ENCODE data around the gene MPLKIP. TPM values are rescaled to one million over a fixed set of nuclear protein-coding genes. Genes with fewer than 3 reads are reported as not detected.

The MPLKIP gene
- total RNA-seq, 1 experiment from 2014 or later: 62.7 TPM

DNA sequence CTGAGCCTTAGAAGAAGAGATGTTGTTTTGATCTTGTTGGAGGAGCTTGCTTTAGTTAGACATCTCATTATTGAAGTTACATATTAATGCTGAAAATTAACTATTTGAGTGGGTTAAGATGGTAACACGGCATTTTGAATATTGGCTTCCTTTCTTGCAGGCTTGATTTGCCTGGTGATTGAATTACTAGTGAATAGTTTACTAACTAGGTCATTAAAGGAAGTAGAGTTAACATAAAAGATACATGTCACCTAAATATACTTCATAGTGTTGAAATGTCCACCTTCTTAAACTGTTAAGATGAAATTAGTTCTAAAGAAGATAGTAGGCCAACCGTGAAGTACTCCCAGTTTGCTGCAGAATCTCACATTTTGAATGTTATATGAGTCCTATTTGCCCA lies 18.5 kb downstream of the MPLKIP start:
- intact Hi-C loops (cut with micrococcal nuclease; ENCODE audit: unreplicated experiment): no loop called here
- Mint-ChIP-seq H3K4me3 (ENCODE audit: low read depth, unreplicated experiment) (peak overlapping the region; percentile 38), H3K9me3 (ENCODE audit: low read depth, unreplicated experiment) (no peaks in the 10 kb centered on the region), H3K27ac (ENCODE audit: unreplicated experiment) (peak overlapping the region; percentile 79), H3K36me3 (ENCODE audit: insufficient read depth, unreplicated experiment) (peaks cover 27% of the 10 kb centered on the region), H3K27me3 (ENCODE audit: unreplicated experiment) (no peaks in the 10 kb centered on the region), H3K4me1 (ENCODE audit: low read depth, unreplicated experiment) (peaks cover 30% of the 10 kb centered on the region)
- DNase-seq: no peak
- BruUV-seq (replicated peaks): no TSS peak
- TF ChIP-seq, protein P1, sequence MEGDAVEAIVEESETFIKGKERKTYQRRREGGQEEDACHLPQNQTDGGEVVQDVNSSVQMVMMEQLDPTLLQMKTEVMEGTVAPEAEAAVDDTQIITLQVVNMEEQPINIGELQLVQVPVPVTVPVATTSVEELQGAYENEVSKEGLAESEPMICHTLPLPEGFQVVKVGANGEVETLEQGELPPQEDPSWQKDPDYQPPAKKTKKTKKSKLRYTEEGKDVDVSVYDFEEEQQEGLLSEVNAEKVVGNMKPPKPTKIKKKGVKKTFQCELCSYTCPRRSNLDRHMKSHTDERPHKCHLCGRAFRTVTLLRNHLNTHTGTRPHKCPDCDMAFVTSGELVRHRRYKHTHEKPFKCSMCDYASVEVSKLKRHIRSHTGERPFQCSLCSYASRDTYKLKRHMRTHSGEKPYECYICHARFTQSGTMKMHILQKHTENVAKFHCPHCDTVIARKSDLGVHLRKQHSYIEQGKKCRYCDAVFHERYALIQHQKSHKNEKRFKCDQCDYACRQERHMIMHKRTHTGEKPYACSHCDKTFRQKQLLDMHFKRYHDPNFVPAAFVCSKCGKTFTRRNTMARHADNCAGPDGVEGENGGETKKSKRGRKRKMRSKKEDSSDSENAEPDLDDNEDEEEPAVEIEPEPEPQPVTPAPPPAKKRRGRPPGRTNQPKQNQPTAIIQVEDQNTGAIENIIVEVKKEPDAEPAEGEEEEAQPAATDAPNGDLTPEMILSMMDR (IDR thresholded peaks at IDR 0.05; ENCODE audit: unreplicated experiment): no peak
- CTCF ChIA-PET: interaction anchor here (0.6 kb wide), 2 partner anchors 10 to 20 kb away, joined by 3 to 7 read pairs; no protein-coding TSS in a partner anchor

DNA sequence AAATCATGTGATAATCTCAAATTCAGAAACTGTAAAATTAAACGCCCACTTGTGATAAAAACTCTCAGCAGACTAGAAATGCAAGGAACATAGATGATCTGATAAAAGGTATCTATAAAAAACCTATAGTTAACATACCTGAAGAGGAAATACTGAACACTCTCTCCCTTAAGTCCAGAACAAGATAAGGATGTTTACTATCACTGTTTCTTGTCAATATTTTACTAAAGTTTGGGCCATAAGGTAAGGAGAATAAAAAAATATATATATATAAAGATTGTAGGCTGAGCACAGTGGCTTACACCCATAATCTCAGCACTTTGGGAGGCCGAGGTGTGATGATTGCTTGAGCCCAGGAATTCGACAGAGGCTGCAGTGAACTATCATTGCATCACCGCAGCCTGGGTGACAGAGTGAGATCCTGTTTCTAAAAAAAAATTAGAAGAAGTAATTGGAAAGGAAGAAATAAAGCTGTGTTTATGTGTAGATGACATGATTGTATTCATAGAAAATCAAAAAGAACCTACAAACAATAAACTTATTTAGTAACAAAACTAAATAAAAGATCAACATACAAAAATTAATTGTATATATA lies 28.4 kb downstream of the MPLKIP start:
- intact Hi-C loops (cut with micrococcal nuclease; ENCODE audit: unreplicated experiment): no loop called here
- H3K27me3 Mint-ChIP-seq (ENCODE audit: unreplicated experiment): no peaks in the 10 kb centered on the region
- no peak overlapping the region for H3K4me3 Mint-ChIP-seq (ENCODE audit: low read depth, unreplicated experiment)
- DNase-seq: no peak
- TF ChIP-seq, protein P1 (IDR thresholded peaks at IDR 0.05; ENCODE audit: unreplicated experiment): no peak
- BruUV-seq (replicated peaks): no TSS peak
- CTCF ChIA-PET: interaction anchor here (0.7 kb wide), 1 partner anchor 10 kb away, joined by 7 read pairs; no protein-coding TSS in a partner anchor
- H3K4me1 Mint-ChIP-seq (ENCODE audit: low read depth, unreplicated experiment): no peaks in the 10 kb centered on the region
- H3K36me3 Mint-ChIP-seq (ENCODE audit: insufficient read depth, unreplicated experiment): peaks cover 7% of the 10 kb centered on the region
- H3K9me3 Mint-ChIP-seq (ENCODE audit: low read depth, unreplicated experiment): no peaks in the 10 kb centered on the region
- H3K27ac Mint-ChIP-seq (ENCODE audit: unreplicated experiment): no peak overlapping the region

DNA sequence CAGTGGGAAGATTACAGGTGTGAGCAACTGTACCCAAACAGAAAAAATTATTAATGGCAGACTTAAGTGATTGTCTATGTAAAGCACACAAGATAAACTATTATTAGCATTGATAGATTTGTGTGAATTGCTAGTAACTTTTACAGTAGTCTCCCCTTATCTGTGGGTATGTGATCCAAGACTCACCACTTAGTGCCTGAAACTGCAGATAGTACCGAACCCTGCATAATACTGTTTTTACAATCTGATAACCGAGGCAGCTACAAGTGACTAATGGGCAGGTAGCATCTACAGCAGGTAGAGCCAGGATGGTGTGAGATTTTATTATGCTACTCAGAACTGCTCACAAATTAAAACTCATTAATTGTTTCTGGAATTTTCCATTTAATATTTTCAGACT lies 31.5 kb downstream of the MPLKIP start:
- peak overlapping the region; percentile 8 for H3K27ac Mint-ChIP-seq (ENCODE audit: unreplicated experiment)
- intact Hi-C loops (cut with micrococcal nuclease; ENCODE audit: unreplicated experiment): no loop called here
- TF ChIP-seq, protein P1 (IDR thresholded peaks at IDR 0.05; ENCODE audit: unreplicated experiment): no peak
- CTCF ChIA-PET: no interaction called here
- H3K4me3 Mint-ChIP-seq (ENCODE audit: low read depth, unreplicated experiment): no peak overlapping the region
- no peaks in the 10 kb centered on the region for H3K27me3 Mint-ChIP-seq (ENCODE audit: unreplicated experiment)
- no peaks in the 10 kb centered on the region for H3K4me1 Mint-ChIP-seq (ENCODE audit: low read depth, unreplicated experiment)
- H3K36me3 Mint-ChIP-seq (ENCODE audit: insufficient read depth, unreplicated experiment): peaks cover 13% of the 10 kb centered on the region
- no TSS peak for BruUV-seq (replicated peaks)
- DNase-seq: no peak
- H3K9me3 Mint-ChIP-seq (ENCODE audit: low read depth, unreplicated experiment): no peaks in the 10 kb centered on the region

DNA sequence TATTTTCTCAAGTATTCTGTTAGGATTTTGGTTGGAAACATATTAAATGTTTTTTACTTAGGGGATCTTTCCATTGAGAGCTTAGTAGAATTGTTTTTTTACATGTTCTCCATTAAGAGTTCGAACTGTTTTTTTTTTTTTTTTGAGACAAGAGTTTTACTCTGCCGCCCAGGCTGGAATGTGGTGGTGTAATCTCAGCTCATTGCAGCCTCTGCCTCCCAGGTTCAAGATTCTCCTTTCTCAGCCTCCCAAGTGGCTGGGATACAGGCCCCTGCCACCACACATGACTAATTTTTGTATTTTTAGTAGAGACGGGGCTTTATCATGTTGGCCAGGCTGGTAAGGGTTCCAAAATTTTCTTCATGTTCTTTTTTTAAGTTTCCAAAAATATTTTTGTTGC lies 33.2 kb downstream of the MPLKIP start:
- TF ChIP-seq, protein P1 (IDR thresholded peaks at IDR 0.05; ENCODE audit: unreplicated experiment): no peak
- CTCF ChIA-PET: interaction anchor here (1.1 kb wide), 1 partner anchor 12 kb away, joined by 3 read pairs; no protein-coding TSS in a partner anchor
- H3K4me1 Mint-ChIP-seq (ENCODE audit: low read depth, unreplicated experiment): no peaks in the 10 kb centered on the region
- peaks cover 13% of the 10 kb centered on the region for H3K36me3 Mint-ChIP-seq (ENCODE audit: insufficient read depth, unreplicated experiment)
- no peaks in the 10 kb centered on the region for H3K27me3 Mint-ChIP-seq (ENCODE audit: unreplicated experiment)
- no TSS peak for BruUV-seq (replicated peaks)
- H3K4me3 Mint-ChIP-seq (ENCODE audit: low read depth, unreplicated experiment): no peak overlapping the region
- DNase-seq: no peak
- no peaks in the 10 kb centered on the region for H3K9me3 Mint-ChIP-seq (ENCODE audit: low read depth, unreplicated experiment)
- intact Hi-C loops (cut with micrococcal nuclease; ENCODE audit: unreplicated experiment): no loop called here
- no peak overlapping the region for H3K27ac Mint-ChIP-seq (ENCODE audit: unreplicated experiment)
